CD4-positive, alpha-beta T cell treated with Interleukin-6 for 4 hours (primary cell): Measurements from ENCODE around the gene NPC1.
"Not testable (repeated sequence)": the region's sequence is repeated elsewhere in the genome, so short reads cannot be mapped to it uniquely, and the experiment has no call there.

Source experiments
- DNase-seq: peaks from one replicate; pipeline ENCODE4 v3.0.0-alpha.2; 2020; ENCODE audit warnings: mixed read lengths

Gene NPC1

DNA sequence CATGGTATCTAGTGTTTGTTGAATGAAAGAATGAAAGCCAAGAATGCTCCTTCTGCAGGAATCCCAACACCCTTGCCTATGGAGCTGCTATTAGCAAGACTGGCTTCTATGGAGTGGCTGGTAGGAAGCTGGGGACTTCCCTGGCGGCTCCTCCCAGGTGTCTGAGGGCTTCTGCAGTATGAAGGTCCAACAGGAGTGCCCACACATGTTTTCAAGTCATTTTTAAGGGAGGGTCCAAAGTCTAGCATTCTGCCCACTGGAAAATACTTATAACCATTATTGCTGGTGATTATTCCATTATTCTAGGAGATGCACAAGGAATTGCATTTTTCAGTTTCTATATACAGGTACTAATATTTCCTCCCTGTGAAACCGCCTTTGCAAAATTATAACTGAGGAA, 21.9 kb upstream of the NPC1 start:
- DNase-seq: no peak

- no peak for DNase-seq
Measured at GRCh38 chr18:23605941-23606340, 19.6 kb upstream of the NPC1 start.

DNA sequence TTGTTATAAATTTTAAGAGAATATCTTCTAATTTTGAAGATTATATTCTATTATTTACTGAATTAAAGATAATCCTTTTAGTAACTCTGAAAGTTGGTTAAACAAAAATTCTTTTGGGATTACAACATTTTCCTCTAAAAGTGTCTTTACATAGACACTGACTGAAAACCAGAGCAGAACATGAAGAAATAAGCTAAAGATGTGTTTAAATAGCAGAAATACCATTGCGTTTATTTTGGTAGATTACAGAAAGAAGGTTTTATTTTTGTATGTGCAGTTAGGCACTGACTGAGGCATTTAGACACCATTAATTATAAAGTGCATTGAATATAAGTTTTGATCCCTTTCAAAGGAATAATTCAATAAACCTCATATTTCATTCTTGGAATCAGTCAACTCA, 13.5 kb upstream of the NPC1 start:
- no peak for DNase-seq

GRCh38 chr18:23596183-23596582, 9.9 kb upstream of the NPC1 start:
- DNase-seq: no peak

GRCh38 chr18:23595591-23595990, 9.3 kb upstream of the NPC1 start:
- DNase-seq: no peak

- DNase-seq: no peak
Measured at GRCh38 chr18:23593720-23594119, 7.4 kb upstream of the NPC1 start.

DNA sequence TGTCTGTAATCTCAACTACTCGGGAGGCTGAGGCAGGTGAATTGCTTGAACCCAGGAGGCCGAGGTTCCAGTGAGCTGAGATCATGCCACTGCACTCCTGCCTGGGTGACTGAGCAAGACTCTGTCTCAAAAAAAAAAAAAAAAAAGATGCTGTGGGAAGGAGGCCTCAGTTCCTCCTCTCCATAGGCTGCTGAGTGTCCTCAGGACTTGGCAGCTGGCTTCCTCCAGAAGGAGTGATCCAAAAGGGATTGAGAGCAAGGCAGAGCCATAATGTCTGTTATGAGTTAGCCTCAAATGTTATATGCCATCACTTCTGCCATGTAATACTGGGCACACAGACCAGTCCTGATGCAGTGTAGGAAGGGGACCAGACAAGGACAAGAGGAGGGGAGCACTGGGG, 6.6 kb upstream of the NPC1 start:
- DNase-seq: no peak

GRCh38 chr18:23591011-23591410, 4.7 kb upstream of the NPC1 start:
- DNase-seq: no peak

GRCh38 chr18:23588836-23589560, 2.7 kb upstream of the NPC1 start:
- DNase-seq: no peak

DNA sequence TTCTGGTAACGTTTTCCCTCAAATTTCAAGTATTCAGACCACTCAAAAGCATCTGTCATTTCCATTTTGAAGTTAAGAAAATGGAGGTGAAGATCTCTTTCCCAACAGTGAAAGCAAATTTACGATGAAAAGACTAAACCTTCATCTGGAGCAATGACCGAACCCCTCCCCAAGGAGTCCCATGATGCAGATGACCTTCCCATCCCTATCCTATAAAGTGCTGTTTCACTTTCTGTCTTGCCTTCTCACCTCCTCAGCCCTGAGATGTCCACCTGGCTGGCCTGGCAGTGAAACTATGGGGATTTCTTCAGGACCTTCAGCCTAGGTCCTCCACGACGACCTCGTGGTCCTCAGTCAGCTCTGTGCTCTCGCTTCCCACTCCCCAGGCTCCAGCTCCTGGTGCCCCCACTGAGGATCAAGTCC, 925 bp upstream of the NPC1 start:
- DNase-seq: peak; percentile 8

DNA sequence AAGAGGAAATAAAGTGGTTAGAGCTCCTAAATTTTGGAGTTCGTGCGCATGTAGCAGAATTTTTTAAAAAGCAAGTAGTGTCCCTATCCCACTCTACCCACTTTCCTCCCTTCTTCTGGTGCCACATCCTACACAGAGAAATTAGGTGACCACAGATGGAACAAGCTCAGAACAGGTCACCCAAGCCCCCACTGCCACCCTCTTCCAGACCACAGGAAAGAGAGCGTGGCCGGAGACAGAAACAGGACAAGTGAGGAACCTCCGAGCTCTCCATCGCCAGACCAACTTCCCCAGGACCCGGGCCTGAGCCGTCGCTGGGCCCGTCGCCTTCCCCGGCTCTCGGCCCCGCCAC, 433 bp downstream of the NPC1 start:
- no peak for DNase-seq

GRCh38 chr18:23585007-23585871, 1.1 kb downstream of the NPC1 start:
- peak; percentile 9 for DNase-seq

GRCh38 chr18:23584019-23584983, 2.0 kb downstream of the NPC1 start:
- DNase-seq: no peak

DNA sequence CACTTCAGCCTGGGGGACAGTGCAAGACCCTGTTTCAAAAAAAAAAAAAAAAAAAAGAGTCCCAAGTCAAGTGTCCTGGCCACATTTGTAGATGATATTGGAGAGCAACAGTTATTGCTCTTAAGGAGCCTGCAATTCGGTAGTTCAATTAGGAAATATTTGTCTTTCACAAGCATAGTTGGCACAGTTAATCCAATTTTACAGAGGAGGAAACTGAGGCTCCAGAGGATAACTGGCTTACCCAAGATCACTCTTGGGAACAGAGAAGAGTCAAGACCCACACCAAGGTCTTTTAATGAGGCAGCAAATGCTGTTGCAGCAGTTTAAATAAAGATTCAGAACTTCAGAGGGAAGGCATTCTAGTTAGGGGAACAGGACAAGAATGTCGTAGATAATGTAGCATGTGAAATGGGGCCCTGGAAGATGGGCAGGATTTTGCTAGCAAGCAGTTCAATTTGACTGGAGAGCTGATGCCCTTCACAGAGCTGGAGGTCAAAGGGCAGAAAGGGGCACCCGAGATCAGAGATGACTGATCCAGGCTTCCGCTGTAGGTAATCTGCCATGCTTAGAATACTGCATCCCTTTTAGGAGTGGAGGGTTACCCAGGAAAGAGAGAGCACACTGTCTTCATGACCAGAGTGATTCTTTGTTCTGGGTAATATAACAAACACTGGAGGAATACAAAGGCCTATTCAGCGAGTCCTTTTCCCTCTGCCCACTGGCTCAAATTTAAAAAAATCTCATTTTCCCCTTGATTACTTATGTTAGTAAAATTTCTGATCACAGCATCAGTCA, 3.0 kb downstream of the NPC1 start:
- DNase-seq: no peak

DNA sequence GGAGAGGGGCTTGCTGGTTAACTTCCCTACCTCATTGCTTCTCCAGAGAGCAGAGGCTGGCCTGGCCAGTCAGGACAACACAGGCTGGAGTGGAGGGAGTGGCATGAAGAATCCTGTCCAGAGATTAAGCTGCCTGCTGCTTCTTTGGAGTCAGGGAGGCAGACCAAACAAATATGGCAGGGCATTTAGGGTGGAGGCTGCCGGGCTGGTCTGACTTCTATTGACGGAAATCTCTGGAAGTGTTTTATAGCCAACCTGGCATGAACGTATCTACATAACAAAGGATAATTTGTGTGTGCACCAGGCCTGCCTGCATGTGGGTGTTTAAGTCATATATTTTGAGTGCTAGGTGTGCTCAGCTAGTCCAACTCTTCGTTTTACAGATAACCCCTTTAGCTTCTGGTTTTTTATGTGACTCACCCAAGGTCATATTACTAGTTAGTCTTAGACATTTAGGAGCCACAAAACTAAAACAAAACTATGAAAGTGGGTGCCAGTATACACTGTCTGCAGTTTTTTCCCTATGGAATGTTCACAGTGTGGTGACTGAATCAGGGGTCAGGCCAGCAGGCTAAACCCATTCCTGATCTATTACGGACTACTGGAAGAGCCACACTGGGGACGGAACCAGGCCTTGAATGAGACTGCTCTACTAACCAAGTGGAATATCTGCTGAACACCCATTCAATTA, 5.5 kb downstream of the NPC1 start:
- DNase-seq: no peak

- DNase-seq: no peak
Measured at GRCh38 chr18:23578891-23579653, 7.2 kb downstream of the NPC1 start.

GRCh38 chr18:23578067-23578701, 8.1 kb downstream of the NPC1 start:
- no peak for DNase-seq

DNA sequence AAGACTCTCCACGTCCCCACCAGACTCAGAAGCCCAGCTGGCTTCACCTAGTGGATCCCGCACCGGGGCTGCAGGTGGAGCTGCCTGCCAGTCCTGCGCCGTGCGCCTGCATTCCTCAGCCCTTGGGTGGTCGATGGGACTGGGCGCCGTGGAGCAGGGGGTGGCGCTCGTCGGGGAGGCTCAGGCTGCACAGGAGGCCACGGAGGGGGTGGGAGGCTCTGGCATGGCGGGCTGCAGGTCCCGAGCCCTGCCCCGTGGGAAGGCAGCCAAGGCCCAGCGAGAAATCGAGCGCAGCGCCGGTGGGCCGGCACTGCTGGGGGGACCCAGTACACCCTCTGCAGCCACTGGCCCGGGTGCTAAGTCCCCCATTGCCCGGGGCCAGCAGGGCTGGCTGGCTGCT, 8.8 kb downstream of the NPC1 start:
- not testable (repeated sequence) for DNase-seq

DNA sequence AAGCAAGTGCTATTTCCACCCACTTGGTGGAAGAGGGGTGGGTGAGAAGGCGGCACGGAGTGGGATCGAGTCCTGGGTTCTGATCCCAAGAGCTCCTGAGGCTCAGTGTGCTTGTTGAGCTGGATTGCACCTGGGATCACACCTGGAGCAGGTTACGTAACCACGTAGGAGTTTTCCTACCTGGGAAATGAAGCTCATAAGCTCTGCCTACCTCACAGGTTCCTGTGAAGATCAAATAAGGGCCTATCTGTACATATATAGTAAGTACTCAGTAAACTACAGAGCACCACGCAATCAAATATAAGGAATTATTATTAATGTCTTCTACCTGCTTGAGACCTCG, 11.0 kb downstream of the NPC1 start:
- DNase-seq: no peak

DNA sequence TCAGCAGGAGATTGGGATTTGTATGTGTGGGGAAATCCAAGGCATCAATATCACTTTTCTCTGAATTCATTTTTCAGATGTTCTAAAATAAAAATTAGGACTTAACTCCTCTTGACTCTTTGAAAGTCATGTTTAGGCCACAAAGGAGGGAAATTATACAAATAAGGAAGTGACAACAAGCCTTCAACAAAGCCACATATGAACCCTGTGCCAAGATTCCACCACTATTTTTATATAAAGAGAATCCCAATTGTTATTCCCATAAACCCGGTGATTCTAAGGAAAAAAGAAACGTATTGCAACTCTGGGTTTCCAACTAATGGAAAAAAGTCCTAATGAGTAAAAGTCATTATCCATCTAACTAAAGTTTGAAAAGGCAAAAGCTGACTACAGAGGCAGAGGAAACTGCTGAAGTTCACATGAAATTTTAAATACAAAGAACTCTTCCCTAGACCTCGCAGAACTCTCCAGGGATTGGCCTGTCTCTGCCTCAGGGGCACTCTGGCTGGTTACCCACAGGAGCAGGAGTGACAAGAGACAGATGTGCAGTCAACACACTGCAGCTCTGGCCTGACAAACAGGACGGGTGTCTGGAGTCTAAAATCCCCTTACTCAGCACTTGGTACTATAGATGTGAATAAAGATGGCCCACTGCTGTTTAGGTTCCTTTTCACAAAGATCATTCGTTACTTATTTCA, 11.5 kb downstream of the NPC1 start:
- no peak for DNase-seq
